Kidney glomerular epithelial cell (primary cell): ENCODE data around the gene BHLHE23.

Experiments used
- DNase-seq: peaks from one replicate; lab custom pipeline; 2025; lab: John Stamatoyannopoulos, UW

The BHLHE23 gene

DNA sequence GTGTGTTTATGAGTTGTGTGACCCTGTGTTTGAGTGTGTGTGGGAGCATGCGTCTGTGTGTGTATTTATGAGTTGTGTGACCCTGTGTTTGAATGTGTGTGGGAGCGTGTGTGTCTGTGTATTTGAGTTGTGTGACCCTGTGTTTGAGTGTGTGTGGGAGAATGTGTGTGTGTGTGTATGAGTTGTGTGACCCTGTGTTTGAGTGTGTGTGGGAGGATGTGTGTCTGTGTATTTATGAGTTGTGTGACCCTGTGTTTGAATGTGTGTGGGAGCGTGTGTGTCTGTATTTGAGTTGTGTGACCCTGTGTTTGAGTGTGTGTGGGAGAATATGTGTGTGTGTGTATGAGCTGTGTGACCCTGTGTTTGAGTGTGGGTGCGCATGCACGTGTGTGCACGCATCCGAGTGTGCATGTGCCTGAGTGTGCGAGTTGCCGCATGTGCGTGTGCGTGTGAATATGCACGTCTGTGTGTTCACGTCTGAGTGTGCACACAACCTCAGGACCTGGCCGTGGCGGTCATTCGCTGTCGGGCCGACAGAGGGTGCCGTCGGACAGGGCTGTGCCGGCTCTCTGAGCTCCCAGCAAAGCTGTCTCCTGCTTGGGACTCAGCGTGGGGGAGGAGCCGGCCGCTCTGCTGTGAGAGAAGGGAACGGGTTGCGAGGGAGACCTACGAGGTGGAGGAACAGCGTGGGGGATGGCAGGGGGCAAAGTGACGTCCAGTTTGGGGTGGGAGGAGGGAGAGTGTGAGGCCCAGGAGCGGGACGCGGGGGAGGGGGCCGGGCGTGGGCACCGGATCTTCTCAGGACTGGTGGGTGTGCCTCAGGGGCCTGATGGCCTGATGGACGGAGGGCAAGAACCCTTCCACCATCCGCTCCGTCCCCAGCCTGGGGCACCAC, 34.6 kb downstream of the BHLHE23 start:
- peak; percentile 22 for DNase-seq

- DNase-seq, result no peak
These were observed 35.4 kb downstream of the BHLHE23 start for GRCh38 chr20:62971211-62971949.

GRCh38 chr20:62970307-62971210, 36.2 kb downstream of the BHLHE23 start:
- no peak for DNase-seq

- no peak for DNase-seq
These were observed 36.8 kb downstream of the BHLHE23 start for GRCh38 chr20:62969939-62970306.

DNA sequence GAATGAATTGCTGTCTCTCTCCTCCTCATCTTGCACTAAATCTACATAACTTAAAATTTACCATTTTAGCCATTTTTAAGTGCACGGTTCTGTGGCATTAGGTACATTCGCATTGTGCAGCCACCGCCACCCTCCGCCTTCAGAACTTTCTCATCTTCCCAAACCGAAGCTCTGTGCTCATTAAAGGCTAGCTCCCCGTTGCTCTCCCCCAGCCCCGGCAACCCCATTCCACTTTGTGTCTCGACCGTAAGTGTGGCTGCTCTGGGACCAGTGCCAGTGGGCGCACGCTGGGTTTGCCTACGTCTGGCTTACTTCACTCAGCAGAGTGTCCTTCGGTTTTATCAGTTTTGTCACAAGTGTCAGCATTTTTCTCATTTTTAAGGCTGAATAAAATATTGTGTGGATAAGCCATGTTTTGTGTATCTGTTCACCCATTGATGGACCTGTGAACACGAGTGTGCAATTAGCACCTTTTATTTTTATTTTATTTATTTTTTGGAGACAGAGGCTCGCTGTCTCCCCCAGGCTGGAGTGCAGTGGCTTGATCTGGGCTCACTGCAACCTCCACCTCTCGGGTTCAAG, 37.5 kb downstream of the BHLHE23 start:
- no peak for DNase-seq

DNA sequence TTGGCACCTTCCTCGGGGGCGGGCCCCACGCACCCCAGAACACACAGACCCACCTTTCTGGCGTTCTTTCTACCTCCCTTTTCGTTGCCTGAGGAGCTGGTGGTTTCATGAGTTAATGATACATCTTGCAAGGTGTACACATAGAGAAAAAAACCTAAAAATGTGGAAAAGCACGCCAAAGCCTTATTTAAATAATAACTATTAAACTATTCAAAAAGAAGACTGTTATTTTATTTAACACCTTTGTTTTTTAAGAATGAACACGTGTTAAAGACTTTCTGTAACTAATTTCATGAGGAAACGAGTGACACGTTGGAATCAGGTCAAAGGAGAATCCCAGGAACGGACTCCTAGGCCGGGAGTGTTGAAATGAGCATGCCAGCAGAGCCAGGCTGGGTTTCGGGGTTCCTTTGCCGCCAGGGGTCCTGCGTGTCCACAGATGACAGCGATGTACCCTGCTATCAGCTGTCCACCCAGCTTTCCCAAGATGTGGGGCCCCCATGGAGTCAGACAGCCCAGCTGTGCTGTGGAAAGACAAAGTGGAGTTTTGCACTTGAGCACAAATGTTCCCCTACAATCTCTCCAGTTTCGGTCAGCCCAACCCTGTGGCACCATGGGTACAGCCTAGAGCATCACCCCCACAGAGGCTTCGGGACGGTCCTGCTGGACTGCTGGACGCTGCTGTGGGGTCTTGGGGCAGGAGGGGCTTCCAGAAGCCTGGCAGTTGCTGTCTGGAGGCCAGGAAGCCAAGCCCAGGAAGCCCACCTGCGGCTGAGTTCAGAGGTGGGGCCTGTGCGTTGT, 38.2 kb downstream of the BHLHE23 start:
- no peak for DNase-seq

DNA sequence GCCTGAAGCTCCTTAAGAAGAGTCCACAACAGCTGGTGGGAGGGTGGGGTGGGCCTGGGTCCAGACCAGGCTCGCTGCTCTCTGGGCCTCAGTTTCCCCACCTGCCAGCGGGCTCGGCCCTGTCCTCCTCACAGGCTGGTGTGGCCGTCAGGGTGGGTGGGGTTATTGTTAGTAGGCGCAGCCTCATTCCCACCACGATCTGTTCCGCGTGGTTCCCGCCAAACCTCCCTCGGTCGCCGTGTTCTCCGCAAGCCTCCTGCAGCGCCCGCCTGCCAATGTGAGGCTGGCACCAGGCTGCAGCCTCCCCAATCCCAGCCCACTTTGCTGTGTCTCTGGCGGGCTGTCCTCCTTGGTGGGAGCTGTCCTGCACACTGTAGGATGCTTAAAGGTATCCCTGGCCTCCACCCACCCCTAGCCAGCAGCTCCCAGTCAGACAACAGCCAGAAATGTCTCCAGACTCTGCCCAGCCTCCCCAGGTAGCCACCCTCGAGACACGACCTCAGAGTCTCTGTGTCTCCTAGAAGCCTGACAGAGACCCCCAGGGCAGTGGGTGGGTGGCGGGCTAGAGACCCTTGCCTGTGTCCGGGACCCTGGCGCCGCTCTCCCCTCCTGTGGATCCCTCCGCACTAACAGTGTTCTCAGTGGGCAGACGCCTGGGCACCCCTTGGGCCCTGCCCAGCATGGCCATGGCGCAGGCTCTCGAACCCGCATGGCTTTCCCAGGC, 39.0 kb downstream of the BHLHE23 start:
- DNase-seq, result no peak

DNA sequence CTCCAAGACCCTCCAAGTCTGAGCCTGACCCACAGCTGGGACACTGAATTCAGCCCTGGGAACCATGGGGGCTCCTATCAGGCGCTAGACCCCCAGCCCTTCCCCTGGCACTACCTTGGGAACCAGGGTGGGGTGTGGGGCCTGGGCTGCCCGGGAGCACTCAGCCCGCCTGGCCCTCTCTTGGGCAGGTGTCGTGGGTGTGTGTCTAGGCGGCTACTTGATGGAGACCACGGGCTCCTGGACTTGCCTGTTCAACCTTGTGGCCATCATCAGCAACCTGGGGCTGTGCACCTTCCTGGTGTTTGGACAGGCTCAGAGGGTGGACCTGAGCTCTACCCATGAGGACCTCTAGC, 39.6 kb downstream of the BHLHE23 start:
- no peak for DNase-seq

- no peak for DNase-seq
These were observed 40.3 kb downstream of the BHLHE23 start for GRCh38 chr20:62966212-62967148.

- DNase-seq, result no peak
These were observed 41.4 kb downstream of the BHLHE23 start for GRCh38 chr20:62965363-62965771.

- DNase-seq, result no peak
These were observed 42.1 kb downstream of the BHLHE23 start for GRCh38 chr20:62964700-62965099.

DNA sequence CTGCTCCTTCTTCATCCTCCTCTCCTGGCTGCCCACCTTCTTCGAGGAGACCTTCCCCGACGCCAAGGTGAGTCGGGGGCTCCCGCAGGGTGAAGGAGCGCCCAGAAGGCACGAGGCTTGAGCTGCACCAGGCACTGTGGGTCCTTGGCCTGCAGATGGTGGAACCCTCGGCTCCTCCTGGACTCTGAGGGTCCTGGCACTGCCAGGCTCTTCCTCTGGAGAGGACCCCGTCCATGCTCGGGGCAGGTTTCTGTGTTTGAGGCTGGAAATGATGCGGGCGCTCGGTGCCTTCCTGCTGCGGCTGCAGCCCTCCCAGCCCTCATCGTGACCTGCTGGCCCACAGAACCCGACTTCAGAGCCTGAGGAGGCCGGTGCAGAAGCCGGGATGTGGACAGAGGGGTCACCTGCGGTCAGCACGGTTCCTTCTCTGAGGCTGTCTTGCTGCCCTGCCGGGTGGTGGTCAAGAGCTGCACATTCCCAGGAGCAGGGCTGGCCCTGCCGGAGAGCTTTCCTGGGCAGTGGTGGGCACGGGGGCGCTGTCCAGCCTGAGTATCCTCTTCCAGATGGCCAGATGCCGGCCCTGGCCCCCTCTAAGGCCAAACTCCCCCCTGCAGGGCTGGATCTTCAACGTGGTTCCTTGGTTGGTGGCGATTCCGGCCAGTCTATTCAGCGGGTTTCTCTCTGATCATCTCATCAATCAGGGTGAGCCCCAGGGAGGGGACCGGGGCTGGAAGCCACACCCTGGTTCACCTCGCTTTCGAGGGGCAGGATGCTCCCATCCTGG, 43.0 kb downstream of the BHLHE23 start:
- DNase-seq, result no peak

GRCh38 chr20:62962891-62963613, 43.7 kb downstream of the BHLHE23 start:
- DNase-seq, result no peak

DNA sequence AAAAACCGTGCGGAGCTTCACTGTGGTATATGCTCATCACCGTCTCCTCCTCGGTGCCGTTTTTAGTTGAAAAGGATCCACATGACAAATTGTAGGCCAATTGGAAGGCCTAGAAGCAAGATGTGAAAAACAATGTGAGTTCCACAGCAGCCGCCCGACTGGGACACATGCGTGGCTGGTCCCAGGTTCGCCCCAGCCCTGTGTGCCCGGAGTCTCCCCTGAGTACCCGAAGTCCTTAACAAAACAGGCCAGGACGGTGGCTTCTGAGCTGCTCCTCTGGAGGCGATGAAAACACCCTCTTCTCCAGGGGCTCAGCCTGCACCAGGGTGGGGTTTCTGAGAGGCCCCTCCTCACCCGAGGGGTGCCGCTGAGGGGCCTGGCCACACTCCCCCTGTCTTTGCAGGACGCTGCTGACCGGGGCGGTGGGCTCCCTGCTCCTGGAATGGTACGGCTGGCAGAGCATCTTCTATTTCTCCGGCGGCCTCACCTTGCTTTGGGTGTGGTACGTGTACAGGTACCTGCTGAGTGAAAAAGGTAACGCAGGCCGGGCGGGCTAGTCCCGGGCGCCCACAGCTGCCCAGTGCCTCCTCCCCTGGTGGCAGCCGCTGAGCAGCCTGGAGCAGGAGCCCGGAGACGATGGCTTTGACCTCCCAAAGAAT, 44.4 kb downstream of the BHLHE23 start:
- no peak for DNase-seq

DNA sequence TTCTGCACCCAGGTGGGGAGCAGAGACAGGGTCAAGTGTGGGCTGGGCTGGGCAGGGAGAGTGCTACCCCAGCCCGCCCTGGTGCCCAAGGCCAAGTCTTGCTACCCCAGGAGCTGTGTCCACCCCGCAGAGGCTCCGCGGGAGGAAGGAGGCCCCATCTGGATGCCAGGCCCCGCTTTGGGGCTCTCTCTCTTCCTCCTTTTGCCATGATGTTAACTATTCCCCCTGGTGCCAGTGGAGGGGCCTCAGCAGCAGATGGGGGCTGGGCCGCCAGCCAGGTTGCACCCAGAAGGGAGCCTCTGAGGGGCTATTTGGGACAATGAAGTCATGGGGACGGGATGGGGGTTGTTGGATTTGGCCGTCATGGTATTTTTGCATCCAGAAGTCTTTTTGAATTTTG, 45.0 kb downstream of the BHLHE23 start:
- no peak for DNase-seq

GRCh38 chr20:62961310-62961783, 45.4 kb downstream of the BHLHE23 start:
- no peak for DNase-seq
